Prostate gland (tissue), 2 donors: ENCODE data around the gene MRPL50.

Source experiments
- POLR2AphosphoS5 ChIP-seq: sonication (generic); formaldehyde crosslinking; IDR thresholded peaks from one replicate; pipeline ENCODE4 v1.6.1; 2017; ENCODE audit warnings: antibody characterized with exemption
- TF ChIP-seq, protein P1 (sequence below), 4 experiments: fragments of 200-600 bp in 2 of 4; fragments of 450-650 bp in 2 of 4; sonication (generic) in 2 of 4; IDR thresholded peaks; 1 replicate in 3 of 4; 2 replicates in 1 of 4; pipeline ENCODE4 v1.5.1; 2016 to 2019; ENCODE audit warnings: antibody characterized with exemption in 4 of 4, mild to moderate bottlenecking in 2 of 4, moderate library complexity in 2 of 4

DNA sequence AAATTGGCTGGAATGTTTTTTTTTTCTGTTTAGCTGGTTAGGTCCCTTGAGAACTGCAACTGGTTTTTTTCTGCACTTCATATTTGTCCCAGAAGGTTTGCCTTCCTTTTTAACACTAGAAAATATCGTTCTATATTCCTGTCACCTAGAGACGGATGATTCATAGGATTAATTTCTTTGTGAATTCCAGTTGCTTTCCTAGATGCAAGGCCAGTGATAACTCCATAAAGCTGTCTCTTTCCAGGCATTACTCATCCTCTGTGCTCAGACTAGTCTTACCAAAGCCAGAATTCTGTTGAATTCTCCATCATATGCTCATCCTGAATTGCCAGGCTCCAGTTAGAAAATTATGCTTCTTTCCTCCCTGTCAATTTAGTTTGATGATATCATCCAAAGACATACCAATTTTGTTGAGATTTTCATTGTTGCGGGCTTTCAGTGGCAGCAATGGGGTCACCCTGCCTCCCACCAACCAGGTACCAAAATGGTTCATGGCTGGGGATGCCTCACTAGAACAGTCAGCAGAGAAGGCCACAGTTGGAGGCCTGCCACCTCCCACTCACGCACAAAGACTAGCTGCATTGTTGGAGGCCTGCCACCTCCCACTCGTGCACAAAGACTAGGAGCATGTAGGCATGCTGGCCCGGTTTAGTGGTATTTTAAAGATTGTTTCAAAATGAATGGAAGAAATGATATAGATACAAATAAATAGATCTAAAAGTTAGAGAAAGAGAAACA lies 22.1 kb downstream of the MRPL50 start:
- TF ChIP-seq, protein P1, sequence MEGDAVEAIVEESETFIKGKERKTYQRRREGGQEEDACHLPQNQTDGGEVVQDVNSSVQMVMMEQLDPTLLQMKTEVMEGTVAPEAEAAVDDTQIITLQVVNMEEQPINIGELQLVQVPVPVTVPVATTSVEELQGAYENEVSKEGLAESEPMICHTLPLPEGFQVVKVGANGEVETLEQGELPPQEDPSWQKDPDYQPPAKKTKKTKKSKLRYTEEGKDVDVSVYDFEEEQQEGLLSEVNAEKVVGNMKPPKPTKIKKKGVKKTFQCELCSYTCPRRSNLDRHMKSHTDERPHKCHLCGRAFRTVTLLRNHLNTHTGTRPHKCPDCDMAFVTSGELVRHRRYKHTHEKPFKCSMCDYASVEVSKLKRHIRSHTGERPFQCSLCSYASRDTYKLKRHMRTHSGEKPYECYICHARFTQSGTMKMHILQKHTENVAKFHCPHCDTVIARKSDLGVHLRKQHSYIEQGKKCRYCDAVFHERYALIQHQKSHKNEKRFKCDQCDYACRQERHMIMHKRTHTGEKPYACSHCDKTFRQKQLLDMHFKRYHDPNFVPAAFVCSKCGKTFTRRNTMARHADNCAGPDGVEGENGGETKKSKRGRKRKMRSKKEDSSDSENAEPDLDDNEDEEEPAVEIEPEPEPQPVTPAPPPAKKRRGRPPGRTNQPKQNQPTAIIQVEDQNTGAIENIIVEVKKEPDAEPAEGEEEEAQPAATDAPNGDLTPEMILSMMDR (IDR thresholded peaks at IDR 0.05): no peak
- no peak for TF ChIP-seq POLR2AphosphoS5
